Measurements from ENCODE around the gene MKRN3. TPM values are rescaled to one million over a fixed set of nuclear protein-coding genes. Genes with fewer than 3 reads are reported as not detected.

The MKRN3 gene
- total and polyA plus RNA-seq, 2 experiments from 2014 or later: not detected

- H4K20me1 ChIP-seq (replicated peaks; ENCODE audit: insufficient read depth): no peaks in the 10 kb centered on the region
- no peak overlapping the region for H3K27ac ChIP-seq (ENCODE audit: low read depth)
- no peak overlapping the region for H3K4me2 ChIP-seq
- no peaks in the 10 kb centered on the region for H3K79me2 ChIP-seq (replicated peaks; ENCODE audit: insufficient read depth)
- no peaks in the 10 kb centered on the region for H3K36me3 ChIP-seq (ENCODE audit: insufficient read depth)
- no peak overlapping the region for H3K4me3 Mint-ChIP-seq
- no peaks in the 10 kb centered on the region for H3K4me1 Mint-ChIP-seq
- H3K4me3 ChIP-seq: no peak overlapping the region
- no peaks in the 10 kb centered on the region for H3K4me1 ChIP-seq (ENCODE audit: insufficient read depth)
- H2AFZ ChIP-seq: no peak overlapping the region
- no peak for DNase-seq (ENCODE audit: low spot score)
- no peak for ATAC-seq
- H3K36me3 Mint-ChIP-seq (ENCODE audit: low read depth): no peaks in the 10 kb centered on the region; the same call in 2 of the 3 replicates
- TF ChIP-seq EZH2 (IDR thresholded peaks at IDR 0.05; ENCODE audit: low read depth, unreplicated experiment) (no peak), ZNF331 (CRISPR knock-in tag; IDR thresholded peaks at IDR 0.05; ENCODE audit: low read depth) (no peak), POLR2AphosphoS5 (IDR thresholded peaks at IDR 0.05; ENCODE audit: low read depth) (no peak), NANOG (IDR thresholded peaks at IDR 0.05; ENCODE audit: borderline replicate concordance) (no peak), CTCF (conservative IDR thresholded peaks at IDR 0.05; ENCODE audit: low read depth in 2 of 2) (no peak), STAT1 (IDR thresholded peaks at IDR 0.05; ENCODE audit: unreplicated experiment) (no peak), JUNB (IDR thresholded peaks at IDR 0.05; ENCODE audit: unreplicated experiment) (no peak)
- no peaks in the 10 kb centered on the region for H3K27me3 ChIP-seq (ENCODE audit: insufficient read depth)
- no peaks in the 10 kb centered on the region for H3K9me2 ChIP-seq (ENCODE audit: insufficient read depth)
- no peaks in the 10 kb centered on the region for H3F3A ChIP-seq (replicated peaks; ENCODE audit: low read depth)
- H3K9me3 Mint-ChIP-seq: peaks cover 74% of the 10 kb centered on the region
- H3K27me3 Mint-ChIP-seq (ENCODE audit: insufficient read depth, low read depth, poor library complexity): no peaks in the 10 kb centered on the region
- H3K27ac Mint-ChIP-seq: no peak overlapping the region
Observed at GRCh38 chr15:23529891-23530290, 35.6 kb upstream of the MKRN3 start.

GRCh38 chr15:23532024-23532423 lies 33.5 kb upstream of the MKRN3 start:
- no peak overlapping the region for H2AFZ ChIP-seq
- H3K79me2 ChIP-seq (replicated peaks; ENCODE audit: insufficient read depth): no peaks in the 10 kb centered on the region
- Mint-ChIP-seq H3K27ac (no peak overlapping the region), H3K27me3 (ENCODE audit: insufficient read depth, low read depth, poor library complexity) (peaks cover 2% of the 10 kb centered on the region), H3K4me1 (no peaks in the 10 kb centered on the region; the same call in 2 of the 3 replicates), H3K9me3 (peaks cover 76% of the 10 kb centered on the region), H3K36me3 (ENCODE audit: low read depth) (peaks cover 6% of the 10 kb centered on the region; the same call in 2 of the 3 replicates), H3K4me3 (no peak overlapping the region)
- ATAC-seq: no peak
- no peaks in the 10 kb centered on the region for H3K4me1 ChIP-seq (ENCODE audit: insufficient read depth)
- no peaks in the 10 kb centered on the region for H3K36me3 ChIP-seq (ENCODE audit: insufficient read depth)
- H3K27ac ChIP-seq (ENCODE audit: low read depth): no peak overlapping the region
- H4K20me1 ChIP-seq (replicated peaks; ENCODE audit: insufficient read depth): no peaks in the 10 kb centered on the region
- no peak for DNase-seq (ENCODE audit: low spot score)
- H3F3A ChIP-seq (replicated peaks; ENCODE audit: low read depth): no peaks in the 10 kb centered on the region
- no peak overlapping the region for H3K4me3 ChIP-seq
- no peaks in the 10 kb centered on the region for H3K27me3 ChIP-seq (ENCODE audit: insufficient read depth)
- H3K4me2 ChIP-seq: no peak overlapping the region
- H3K9me2 ChIP-seq (ENCODE audit: insufficient read depth): 0 out of 2 replicates have a peak, but pooled peaks cover 11% of the 10 kb centered on the region
- TF ChIP-seq JUNB (IDR thresholded peaks at IDR 0.05; ENCODE audit: unreplicated experiment) (no peak), REST (IDR thresholded peaks at IDR 0.05; ENCODE audit: unreplicated experiment) (no peak), POLR2AphosphoS5 (IDR thresholded peaks at IDR 0.05; ENCODE audit: low read depth) (no peak), ZNF331 (CRISPR knock-in tag; IDR thresholded peaks at IDR 0.05; ENCODE audit: low read depth) (no peak), STAT1 (IDR thresholded peaks at IDR 0.05; ENCODE audit: unreplicated experiment) (no peak), EZH2phosphoT487 (IDR thresholded peaks at IDR 0.05; ENCODE audit: unreplicated experiment) (no peak), NANOG (IDR thresholded peaks at IDR 0.05; ENCODE audit: borderline replicate concordance) (no peak), ETS1 (IDR thresholded peaks at IDR 0.05) (no peak), CREB1 (CRISPR knock-in tag; IDR thresholded peaks at IDR 0.05; ENCODE audit: low read depth) (no peak), CTCF (conservative IDR thresholded peaks at IDR 0.05; ENCODE audit: low read depth in 2 of 2) (no peak)
